Caco-2 (cell line): ENCODE results near the gene DVL1. TPM values are rescaled to one million over a fixed set of nuclear protein-coding genes. Genes with fewer than 3 reads are reported as not detected.

Source experiments
- Bru-seq: library from RNA; stranded (reverse); fragments of 400-500 nt; gene quantifications from one replicate; lab custom pipeline; 2021; lab: Mats Ljungman, UMichigan
- BruChase-seq, 2 experiments: library from RNA; stranded (reverse); fragments of 400-500 nt; gene quantifications; one replicate each; lab custom pipeline; 2021; lab: Mats Ljungman, UMichigan
- BruUV-seq: library from RNA; stranded (reverse); fragments of 400-500 nt; replicated peaks from 2 replicates; lab custom pipeline; 2021; lab: Mats Ljungman, UMichigan
- CTCF ChIA-PET: fragments of 300-600 bp; sonication (Branson Sonifier 250); formaldehyde crosslinking; loops from one replicate; lab custom pipeline; 2022; ENCODE audit warnings: antibody characterized with exemption; lab: Charles Lee
- POLR2A ChIA-PET: fragments of 300-600 bp; sonication (Branson Sonifier 250); formaldehyde crosslinking; loops from one replicate; lab custom pipeline; 2022; ENCODE audit warnings: antibody characterized with exemption; lab: Charles Lee
- DNase-seq, 2 experiments: peaks; one replicate each; pipeline versions ENCODE4 v3.0.0 to v3.0.0-alpha.2; 2020 to 2022
- H3K27me3 ChIP-seq: replicated peaks from 2 replicates; pipeline ENCODE4 v1.6.0; 2011; ENCODE audit warnings: low read length; ENCODE audit not compliant: control insufficient read depth, insufficient read depth
- H3K36me3 ChIP-seq: 2 replicates; pipeline ENCODE4 v1.5.1; 2011; ENCODE audit warnings: low read length; ENCODE audit not compliant: control insufficient read depth, insufficient read depth
- H3K4me1 ChIP-seq: fragments of 250-450 bp; sonication (Bioruptor Pico); 2 replicates; pipeline ENCODE4 v1.5.1; 2020; ENCODE audit warnings: mild to moderate bottlenecking
- H3K4me3 ChIP-seq: 2 replicates; pipeline ENCODE4 v1.5.1; 2011; ENCODE audit warnings: low read depth, mild to moderate bottlenecking, control low read depth, low read length
- H3K9me3 ChIP-seq: fragments of 250-450 bp; sonication (Bioruptor Pico); 2 replicates; pipeline ENCODE4 v1.5.1; 2020; ENCODE audit warnings: mild to moderate bottlenecking, moderate library complexity
- H3K27ac Mint-ChIP-seq: one replicate; pipeline ENCODE4 v1.8.0; 2022; ENCODE audit warnings: mixed read lengths; ENCODE audit not compliant: unreplicated experiment
- H3K27me3 Mint-ChIP-seq: one replicate; pipeline ENCODE4 v1.8.0; 2022; ENCODE audit warnings: mixed read lengths; ENCODE audit not compliant: insufficient read depth, unreplicated experiment
- H3K36me3 Mint-ChIP-seq: one replicate; pipeline ENCODE4 v1.8.0; 2022; ENCODE audit warnings: mild to moderate bottlenecking, mixed read lengths; ENCODE audit not compliant: insufficient read depth, unreplicated experiment
- H3K4me1 Mint-ChIP-seq: one replicate; pipeline ENCODE4 v1.8.0; 2022; ENCODE audit warnings: low read depth, mixed read lengths; ENCODE audit not compliant: unreplicated experiment
- H3K4me3 Mint-ChIP-seq: one replicate; pipeline ENCODE4 v1.8.0; 2022; ENCODE audit warnings: mild to moderate bottlenecking, moderate library complexity, mixed read lengths; ENCODE audit not compliant: unreplicated experiment
- H3K9me3 Mint-ChIP-seq: one replicate; pipeline ENCODE4 v1.8.0; 2022; ENCODE audit warnings: mixed read lengths; ENCODE audit not compliant: unreplicated experiment
- intact Hi-C: fragments of 100-400 bp; cut with micrococcal nuclease; formaldehyde crosslinking; loops from one replicate; pipeline ENCODE4 v1.10.0; 2022; ENCODE audit not compliant: unreplicated experiment
- long read RNA-seq: library from polyadenylated mRNA; stranded (forward); transcript quantifications from one replicate; pipeline ENCODE4 v2.0.0, GENCODE V29; 2022
- total RNA-seq: library from RNA; stranded (reverse); gene quantifications from 2 replicates; pipeline ENCODE4 v1.2.3, GENCODE V29; 2022
- TF ChIP-seq, protein P1 (sequence below), 2 experiments: fragments of 200-600 bp in 1 of 2; IDR thresholded peaks; 1 replicate in 1 of 2; 2 replicates in 1 of 2; pipeline versions ENCODE4 v1.5.1 to v1.8.0; 2011 to 2022; ENCODE audit warnings: antibody characterized with exemption in 1 of 2, control low read depth in 1 of 2, inconsistent platforms in 1 of 2, low read depth in 1 of 2, low read length in 1 of 2, mild to moderate bottlenecking in 1 of 2, moderate library complexity in 1 of 2; ENCODE audit not compliant: insufficient read depth in 1 of 2, severe bottlenecking in 1 of 2, unreplicated experiment in 1 of 2

DVL1 gene
- total RNA-seq (40.6 and 43.0 TPM in 2 replicates), Bru-seq, nascent RNA (percentile 48 among the genes with signal in this experiment), BruChase-seq, experiment 1, labeled RNA remaining after a 2-hour chase (percentile 56 among the genes with signal in this experiment), BruChase-seq, experiment 2, labeled RNA remaining after a 6-hour chase (percentile 69 among the genes with signal in this experiment)
- long read RNA-seq, transcript DVL1-202 (15 exons, 2,926 nt) = minor isoform, 7 of 36 reads
- long read RNA-seq, transcript DVL1-201 (15 exons, 3,239 nt) = major isoform, 10 of 36 reads
- long read RNA-seq, partial matches to known transcripts = 6 of 36 reads
- long read RNA-seq, other reads (novel, unspliced or antisense) = 13 of 36 reads

DNA sequence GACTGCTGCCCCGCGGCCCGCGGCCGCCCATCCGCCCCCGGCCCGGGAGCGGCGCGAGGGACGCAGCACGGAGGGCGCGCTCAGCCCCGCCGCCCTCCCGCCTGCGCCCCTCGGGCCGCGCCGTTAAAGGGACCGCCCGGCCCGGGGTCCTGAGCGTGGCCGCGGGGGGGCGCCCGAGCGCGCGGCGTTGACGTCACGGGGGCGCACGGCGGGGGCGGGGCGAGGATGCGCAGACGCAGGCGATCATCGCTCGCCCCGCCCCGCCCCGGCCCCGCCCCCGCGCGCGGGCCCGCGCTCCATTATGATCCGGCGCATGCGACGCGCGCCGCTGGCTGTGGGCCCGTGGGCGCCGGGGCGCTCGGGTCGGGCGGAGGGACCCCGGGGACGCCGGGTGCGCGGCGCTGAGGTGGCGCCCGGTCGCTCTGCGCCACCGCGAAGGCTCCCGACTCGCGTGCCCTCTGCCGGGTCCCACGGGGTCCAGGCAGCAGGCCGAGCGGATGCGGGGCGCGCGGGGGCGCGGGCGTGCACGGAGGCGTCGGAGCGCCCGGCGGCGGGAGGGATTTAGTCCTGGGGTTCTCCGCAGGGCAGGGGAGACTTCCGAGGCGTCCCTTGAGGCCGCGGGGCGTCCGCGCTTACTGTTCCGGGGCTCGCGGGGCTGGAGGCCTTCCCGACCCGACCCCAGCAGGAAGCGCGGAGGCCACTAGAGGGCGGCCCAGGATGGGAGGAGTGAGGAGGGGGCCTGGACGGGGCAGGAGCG is at the start of gene DVL1:
Gene DVL1 (minus strand): TSS at position 163 of the 757 bp plus-strand sequence. CDS start 353 bp downstream, outside the sequence.
- POLR2A ChIA-PET = no interaction called here
- H3K36me3 Mint-ChIP-seq = peaks cover 13% of the 10 kb centered on the region
- intact Hi-C loops = loop anchor here (10.0 kb wide), 1 partner anchor 155 kb away; no protein-coding TSS in a partner anchor

DNA sequence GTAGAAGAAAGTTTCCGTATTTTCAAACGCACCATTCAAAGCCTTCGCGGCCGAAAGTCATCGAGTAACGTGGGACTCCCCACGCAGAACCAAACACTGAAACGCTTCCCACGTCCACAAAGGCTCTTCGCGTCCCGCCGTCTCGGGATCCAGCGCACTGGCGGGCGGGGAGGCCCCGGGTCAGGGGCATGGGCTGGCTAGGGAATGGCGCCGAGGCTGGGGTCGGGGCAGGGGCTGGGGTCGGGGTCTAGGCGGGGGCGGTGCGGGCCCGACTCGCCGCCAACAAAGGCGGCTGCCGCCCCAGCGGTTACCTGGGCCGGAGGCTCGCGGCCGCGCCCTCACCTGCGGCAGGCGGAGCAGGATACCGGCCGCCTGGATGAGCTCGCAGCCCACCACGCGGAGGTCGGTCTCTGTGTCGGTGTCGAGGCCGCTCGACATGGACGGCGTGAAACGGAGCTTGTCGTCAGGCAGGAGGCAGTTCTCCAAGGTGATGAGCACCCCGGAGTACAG is 49.5 kb upstream of the DVL1 start:
- TF ChIP-seq, protein P1, sequence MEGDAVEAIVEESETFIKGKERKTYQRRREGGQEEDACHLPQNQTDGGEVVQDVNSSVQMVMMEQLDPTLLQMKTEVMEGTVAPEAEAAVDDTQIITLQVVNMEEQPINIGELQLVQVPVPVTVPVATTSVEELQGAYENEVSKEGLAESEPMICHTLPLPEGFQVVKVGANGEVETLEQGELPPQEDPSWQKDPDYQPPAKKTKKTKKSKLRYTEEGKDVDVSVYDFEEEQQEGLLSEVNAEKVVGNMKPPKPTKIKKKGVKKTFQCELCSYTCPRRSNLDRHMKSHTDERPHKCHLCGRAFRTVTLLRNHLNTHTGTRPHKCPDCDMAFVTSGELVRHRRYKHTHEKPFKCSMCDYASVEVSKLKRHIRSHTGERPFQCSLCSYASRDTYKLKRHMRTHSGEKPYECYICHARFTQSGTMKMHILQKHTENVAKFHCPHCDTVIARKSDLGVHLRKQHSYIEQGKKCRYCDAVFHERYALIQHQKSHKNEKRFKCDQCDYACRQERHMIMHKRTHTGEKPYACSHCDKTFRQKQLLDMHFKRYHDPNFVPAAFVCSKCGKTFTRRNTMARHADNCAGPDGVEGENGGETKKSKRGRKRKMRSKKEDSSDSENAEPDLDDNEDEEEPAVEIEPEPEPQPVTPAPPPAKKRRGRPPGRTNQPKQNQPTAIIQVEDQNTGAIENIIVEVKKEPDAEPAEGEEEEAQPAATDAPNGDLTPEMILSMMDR (IDR thresholded peaks at IDR 0.05; ENCODE audit: insufficient read depth in 1 of 2, low read depth in 1 of 2, low read length in 1 of 2, severe bottlenecking in 1 of 2, unreplicated experiment in 1 of 2) = no peak
- intact Hi-C loops = loop anchor here (2.0 to 5.0 kb wide), 2 partner anchors 34 to 42 kb away; no protein-coding TSS in a partner anchor
- CTCF ChIA-PET = interaction anchor here (1.2 kb wide), 1 partner anchor 34 kb away, joined by 3 read pairs; no protein-coding TSS in a partner anchor
- H3K4me1 Mint-ChIP-seq = peaks cover 12% of the 10 kb centered on the region
- no peak for DNase-seq
- BruUV-seq = no TSS peak
- peaks cover 84% of the 10 kb centered on the region for H3K36me3 Mint-ChIP-seq
- H3K27ac Mint-ChIP-seq = peak overlapping the region; percentile 76
- H3K27me3 ChIP-seq = no peaks in the 10 kb centered on the region
- no peaks in the 10 kb centered on the region for H3K27me3 Mint-ChIP-seq
- H3K9me3 Mint-ChIP-seq = no peaks in the 10 kb centered on the region
- H3K4me3 Mint-ChIP-seq = peak overlapping the region; percentile 86
- POLR2A ChIA-PET = interaction anchor here (0.9 to 1.7 kb wide), 7 partner anchors 9 to 106 kb away, joined by 4 to 16 read pairs (median 6); partner anchors contain the start of genes AURKAIP1 and VWA1
- H3K9me3 ChIP-seq = no peaks in the 10 kb centered on the region
- peaks cover 2% of the 10 kb centered on the region; the same call in 1 of the 2 replicates for H3K36me3 ChIP-seq
- peak overlapping the region; percentile 94 for H3K4me3 ChIP-seq
- H3K4me1 ChIP-seq = peaks cover 22% of the 10 kb centered on the region

More for the DNA sequence above, at the start of gene DVL1:
- Mint-ChIP-seq H3K27ac (no peak within 1 kb of the TSS), H3K4me3 (peak within 1 kb of the TSS; percentile 70), H3K4me1 (no peaks in the 10 kb centered on the region), H3K9me3 (no peaks in the 10 kb centered on the region), H3K27me3 (no peaks in the 10 kb centered on the region)
- Histone ChIP-seq H3K4me1 (peaks cover 22% of the 10 kb centered on the region), H3K4me3 (peak within 1 kb of the TSS; percentile 79), H3K27me3 (no peaks in the 10 kb centered on the region), H3K36me3 (no peaks in the 10 kb centered on the region; the same call in 1 of the 2 replicates), H3K9me3 (no peaks in the 10 kb centered on the region)
- BruUV-seq = no TSS peak
- TF ChIP-seq, protein P1 (IDR thresholded peaks at IDR 0.05; ENCODE audit: insufficient read depth in 1 of 2, low read depth in 1 of 2, low read length in 1 of 2, severe bottlenecking in 1 of 2, unreplicated experiment in 1 of 2) = peak; percentile 34 to 54
- CTCF ChIA-PET = interaction anchor here (1.3 kb wide), 1 partner anchor 26 kb away, joined by 4 read pairs; no protein-coding TSS in a partner anchor
- peak; percentile 73 to 77 for DNase-seq
